ENCODE results near the gene ASF1B.

DNA sequence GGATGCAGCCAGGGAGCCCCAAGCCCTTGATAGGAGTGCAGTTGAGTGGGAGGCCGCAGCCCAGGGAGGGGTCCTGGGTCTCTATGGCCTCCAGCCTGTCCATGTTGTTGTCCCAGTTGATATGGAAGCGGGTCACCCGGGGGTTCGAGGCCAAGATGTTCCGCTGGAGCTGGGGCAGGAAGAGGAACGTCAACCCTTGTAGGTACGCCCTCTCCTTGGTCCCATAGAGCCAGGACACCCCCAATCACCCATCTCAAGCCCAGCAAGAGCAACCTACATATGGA is 15.9 kb downstream of the ASF1B start:
- TF ChIP-seq, protein P1, sequence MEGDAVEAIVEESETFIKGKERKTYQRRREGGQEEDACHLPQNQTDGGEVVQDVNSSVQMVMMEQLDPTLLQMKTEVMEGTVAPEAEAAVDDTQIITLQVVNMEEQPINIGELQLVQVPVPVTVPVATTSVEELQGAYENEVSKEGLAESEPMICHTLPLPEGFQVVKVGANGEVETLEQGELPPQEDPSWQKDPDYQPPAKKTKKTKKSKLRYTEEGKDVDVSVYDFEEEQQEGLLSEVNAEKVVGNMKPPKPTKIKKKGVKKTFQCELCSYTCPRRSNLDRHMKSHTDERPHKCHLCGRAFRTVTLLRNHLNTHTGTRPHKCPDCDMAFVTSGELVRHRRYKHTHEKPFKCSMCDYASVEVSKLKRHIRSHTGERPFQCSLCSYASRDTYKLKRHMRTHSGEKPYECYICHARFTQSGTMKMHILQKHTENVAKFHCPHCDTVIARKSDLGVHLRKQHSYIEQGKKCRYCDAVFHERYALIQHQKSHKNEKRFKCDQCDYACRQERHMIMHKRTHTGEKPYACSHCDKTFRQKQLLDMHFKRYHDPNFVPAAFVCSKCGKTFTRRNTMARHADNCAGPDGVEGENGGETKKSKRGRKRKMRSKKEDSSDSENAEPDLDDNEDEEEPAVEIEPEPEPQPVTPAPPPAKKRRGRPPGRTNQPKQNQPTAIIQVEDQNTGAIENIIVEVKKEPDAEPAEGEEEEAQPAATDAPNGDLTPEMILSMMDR (conservative IDR thresholded peaks at IDR 0.05; ENCODE audit: low read depth in 2 of 2), result no peak
- no peak for TF ChIP-seq EZH2 (IDR thresholded peaks at IDR 0.05; ENCODE audit: low read depth, unreplicated experiment)

Measured in GM23338 (cell line).